ENCODE data around the gene SHTN1. TPM values are rescaled to one million over a fixed set of nuclear protein-coding genes. Genes with fewer than 3 reads are reported as not detected.

The SHTN1 gene
- 36.7 TPM for total RNA-seq

DNA sequence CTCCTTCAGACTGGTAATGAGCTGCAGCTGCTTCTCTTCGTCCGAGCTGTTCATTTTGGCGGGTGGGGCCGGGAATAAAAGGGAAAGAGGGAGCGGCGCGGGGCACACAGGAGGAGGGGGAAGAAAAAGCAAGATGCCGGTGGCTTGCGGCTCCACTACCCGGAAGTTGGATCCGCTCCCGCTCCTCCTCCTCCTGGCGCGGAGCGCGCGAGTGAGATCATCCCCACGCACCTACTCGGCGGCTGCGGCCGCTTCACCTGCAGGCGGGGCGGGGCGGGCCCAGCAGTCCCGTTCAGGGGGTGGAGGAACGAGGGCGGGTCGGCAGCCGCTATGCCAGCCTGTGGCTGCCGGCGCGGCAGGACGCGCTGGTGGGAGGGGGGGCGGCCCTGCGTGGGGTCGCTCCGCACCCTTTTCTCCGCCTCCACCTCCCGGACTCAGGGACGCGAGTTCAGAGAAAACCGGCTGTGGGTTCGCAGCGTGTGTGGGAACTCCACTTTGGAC lies at the start of gene SHTN1:
SHTN1 (minus strand) TSS at position 162 of the 501 bp plus-strand sequence; CDS start at position 54, 108 bp downstream.
- DNase-seq (ENCODE audit: low spot score) = peak; percentile 83

DNA sequence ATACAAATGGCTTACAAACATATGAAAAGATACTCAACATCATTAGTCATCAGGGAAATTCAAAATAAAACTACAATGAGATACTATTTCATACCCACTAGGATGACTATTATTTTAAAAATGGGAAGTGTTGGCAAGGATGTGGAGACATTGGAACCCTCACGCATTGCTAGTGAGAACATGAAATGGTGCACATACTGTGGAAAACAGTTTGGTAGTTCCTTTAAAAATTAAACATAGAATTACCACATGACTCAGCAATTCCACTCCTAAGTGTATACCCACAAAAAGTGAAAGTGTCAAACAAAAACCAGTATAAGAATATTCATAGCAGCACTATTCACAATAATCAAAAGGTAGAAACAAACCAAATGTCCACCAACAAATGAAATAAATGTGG lies 48.5 kb upstream of the SHTN1 start:
- DNase-seq (ENCODE audit: low spot score) = no peak

GRCh38 chr10:117047947-117048346 lies 43.0 kb upstream of the SHTN1 start:
- no peak for DNase-seq (ENCODE audit: low spot score)

- DNase-seq (ENCODE audit: low spot score) = no peak
These were observed 11.3 kb upstream of the SHTN1 start for GRCh38 chr10:117016266-117016665.

- DNase-seq (ENCODE audit: low spot score) = no peak
These were observed 9.8 kb upstream of the SHTN1 start for GRCh38 chr10:117014835-117015234.

- no peak for DNase-seq (ENCODE audit: low spot score)
These were observed 2.1 kb upstream of the SHTN1 start for GRCh38 chr10:117007080-117007479.

GRCh38 chr10:117005527-117006055 lies 604 bp upstream of the SHTN1 start:
- no peak for DNase-seq (ENCODE audit: low spot score)

GRCh38 chr10:117004227-117005025 lies 561 bp downstream of the SHTN1 start:
- DNase-seq (ENCODE audit: low spot score) = no peak

- DNase-seq (ENCODE audit: low spot score) = no peak
These were observed 1.7 kb downstream of the SHTN1 start for GRCh38 chr10:117003336-117003735.

GRCh38 chr10:117002206-117002605 lies 2.8 kb downstream of the SHTN1 start:
- DNase-seq (ENCODE audit: low spot score) = no peak

- no peak for DNase-seq (ENCODE audit: low spot score)
These were observed 3.8 kb downstream of the SHTN1 start for GRCh38 chr10:117001144-117001543.

- no peak for DNase-seq (ENCODE audit: low spot score)
These were observed 4.4 kb downstream of the SHTN1 start for GRCh38 chr10:117000580-117000979.

- no peak for DNase-seq (ENCODE audit: low spot score)
These were observed 6.8 kb downstream of the SHTN1 start for GRCh38 chr10:116998172-116998571.

- no peak for DNase-seq (ENCODE audit: low spot score)
These were observed 8.0 kb downstream of the SHTN1 start for GRCh38 chr10:116997015-116997414.

- DNase-seq (ENCODE audit: low spot score) = no peak
These were observed 9.3 kb downstream of the SHTN1 start for GRCh38 chr10:116995648-116996047.

DNA sequence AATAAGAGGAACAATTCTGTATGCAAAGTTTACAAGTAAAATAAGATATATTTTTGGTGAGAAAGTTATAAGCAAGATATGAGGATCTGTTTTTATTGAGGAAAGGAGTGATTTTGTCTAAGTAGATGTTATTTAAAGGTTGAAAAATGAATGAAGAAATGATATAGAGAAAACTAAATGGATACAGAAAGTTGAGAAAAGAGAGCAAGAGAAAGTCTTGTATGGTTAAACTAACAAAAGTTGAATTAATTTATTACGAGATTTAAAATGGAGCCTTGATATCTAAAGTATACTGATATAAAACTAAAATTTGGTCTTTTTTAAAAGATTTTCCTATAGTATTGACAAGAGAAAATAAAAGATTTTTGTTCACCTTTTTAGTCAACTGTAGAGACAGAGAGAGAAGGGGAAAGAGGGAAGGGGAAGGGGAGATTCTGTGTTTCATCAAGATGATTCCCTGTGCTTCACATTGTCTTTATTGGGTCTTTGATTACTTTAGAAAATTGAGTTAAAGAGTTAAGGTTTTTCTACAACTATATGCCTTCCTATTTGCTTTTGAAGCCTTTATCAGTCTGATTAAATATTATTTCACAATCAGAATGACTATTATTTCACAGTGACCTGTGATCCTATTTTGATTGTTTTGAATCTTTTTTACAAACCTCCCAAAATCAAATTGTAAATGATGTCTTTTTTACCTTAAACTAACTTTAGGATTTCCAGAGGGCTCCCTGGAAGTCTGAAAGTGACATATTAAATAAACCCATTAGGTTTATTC lies 10.7 kb downstream of the SHTN1 start:
- DNase-seq (ENCODE audit: low spot score) = no peak

- no peak for DNase-seq (ENCODE audit: low spot score)
These were observed 11.4 kb downstream of the SHTN1 start for GRCh38 chr10:116993610-116994009.

- DNase-seq (ENCODE audit: low spot score) = no peak
These were observed 12.8 kb downstream of the SHTN1 start for GRCh38 chr10:116992183-116992582.

DNA sequence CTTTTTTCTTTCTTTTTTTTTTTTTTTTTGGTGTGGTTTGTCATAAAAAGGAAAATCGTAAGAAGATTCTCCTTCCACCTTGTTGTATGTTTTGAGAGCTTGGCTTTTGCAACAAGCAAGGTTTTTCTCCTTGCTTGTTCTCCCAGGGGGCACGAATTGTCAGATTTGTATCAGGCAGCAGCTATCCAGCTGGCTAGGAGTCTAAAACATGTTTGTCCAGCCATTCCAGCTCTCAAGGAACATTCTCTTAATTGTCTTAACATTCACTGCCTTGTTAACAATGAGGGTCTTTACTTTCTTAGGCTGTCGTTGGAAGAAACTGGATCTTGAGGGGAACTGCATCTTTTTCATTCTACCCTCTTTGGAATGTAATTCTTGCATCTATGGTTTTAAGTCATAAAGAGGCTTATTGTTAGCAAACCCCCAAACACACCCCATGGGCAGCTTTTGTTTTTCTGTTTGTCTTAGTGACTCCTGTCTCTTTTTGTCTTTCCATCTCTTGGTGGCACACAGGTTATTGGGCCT lies 14.6 kb downstream of the SHTN1 start:
- DNase-seq (ENCODE audit: low spot score) = no peak

GRCh38 chr10:116989439-116989838 lies 15.5 kb downstream of the SHTN1 start:
- DNase-seq (ENCODE audit: low spot score) = no peak

GRCh38 chr10:116988311-116988710 lies 16.7 kb downstream of the SHTN1 start:
- no peak for DNase-seq (ENCODE audit: low spot score)

GRCh38 chr10:116985611-116986010 lies 19.4 kb downstream of the SHTN1 start:
- no peak for DNase-seq (ENCODE audit: low spot score)

All from mucosa of gallbladder (tissue), 1 donor.